ENCODE measurements around the gene KAZN.

GRCh38 chr1:14954210-14954609, 355.7 kb downstream of the KAZN start:
- TF ChIP-seq CTCF (IDR thresholded peaks at IDR 0.05 in 8 of 11, conservative IDR thresholded peaks at IDR 0.05 in 3 of 11) (no peak), POLR2A (IDR thresholded peaks at IDR 0.05) (no peak)
